ENCODE data around the gene CASP9.
"Not testable (repeated sequence)": the region's sequence is repeated elsewhere in the genome, so short reads cannot be mapped to it uniquely, and the experiment has no call there.

CASP9 gene

GRCh38 chr1:15468145-15468544 lies 55.9 kb downstream of the CASP9 start:
- no peaks in the 10 kb centered on the region for H3K27me3 ChIP-seq (ENCODE audit: insufficient read depth, poor library complexity, severe bottlenecking)
- TF ChIP-seq SPI1 (IDR thresholded peaks at IDR 0.05; ENCODE audit: borderline replicate concordance, low read depth): no peak
- TF ChIP-seq CTCF (IDR thresholded peaks at IDR 0.05; ENCODE audit: insufficient read depth, low read length): no peak
- TF ChIP-seq POLR2AphosphoS5 (IDR thresholded peaks at IDR 0.05; ENCODE audit: low read depth): no peak
- TF ChIP-seq GABPA (IDR thresholded peaks at IDR 0.05; ENCODE audit: low read depth): no peak
- TF ChIP-seq, protein P1, sequence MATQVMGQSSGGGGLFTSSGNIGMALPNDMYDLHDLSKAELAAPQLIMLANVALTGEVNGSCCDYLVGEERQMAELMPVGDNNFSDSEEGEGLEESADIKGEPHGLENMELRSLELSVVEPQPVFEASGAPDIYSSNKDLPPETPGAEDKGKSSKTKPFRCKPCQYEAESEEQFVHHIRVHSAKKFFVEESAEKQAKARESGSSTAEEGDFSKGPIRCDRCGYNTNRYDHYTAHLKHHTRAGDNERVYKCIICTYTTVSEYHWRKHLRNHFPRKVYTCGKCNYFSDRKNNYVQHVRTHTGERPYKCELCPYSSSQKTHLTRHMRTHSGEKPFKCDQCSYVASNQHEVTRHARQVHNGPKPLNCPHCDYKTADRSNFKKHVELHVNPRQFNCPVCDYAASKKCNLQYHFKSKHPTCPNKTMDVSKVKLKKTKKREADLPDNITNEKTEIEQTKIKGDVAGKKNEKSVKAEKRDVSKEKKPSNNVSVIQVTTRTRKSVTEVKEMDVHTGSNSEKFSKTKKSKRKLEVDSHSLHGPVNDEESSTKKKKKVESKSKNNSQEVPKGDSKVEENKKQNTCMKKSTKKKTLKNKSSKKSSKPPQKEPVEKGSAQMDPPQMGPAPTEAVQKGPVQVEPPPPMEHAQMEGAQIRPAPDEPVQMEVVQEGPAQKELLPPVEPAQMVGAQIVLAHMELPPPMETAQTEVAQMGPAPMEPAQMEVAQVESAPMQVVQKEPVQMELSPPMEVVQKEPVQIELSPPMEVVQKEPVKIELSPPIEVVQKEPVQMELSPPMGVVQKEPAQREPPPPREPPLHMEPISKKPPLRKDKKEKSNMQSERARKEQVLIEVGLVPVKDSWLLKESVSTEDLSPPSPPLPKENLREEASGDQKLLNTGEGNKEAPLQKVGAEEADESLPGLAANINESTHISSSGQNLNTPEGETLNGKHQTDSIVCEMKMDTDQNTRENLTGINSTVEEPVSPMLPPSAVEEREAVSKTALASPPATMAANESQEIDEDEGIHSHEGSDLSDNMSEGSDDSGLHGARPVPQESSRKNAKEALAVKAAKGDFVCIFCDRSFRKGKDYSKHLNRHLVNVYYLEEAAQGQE (IDR thresholded peaks at IDR 0.05; ENCODE audit: insufficient replicate concordance, low read depth): no peak
- H3K27ac ChIP-seq (replicated peaks): no peak overlapping the region
- no peak overlapping the region for H3K4me3 ChIP-seq (replicated peaks; ENCODE audit: insufficient read depth, low read length)
- DNase-seq (ENCODE audit: low read depth in 1 of 2, low spot score in 1 of 2): no peak

DNA sequence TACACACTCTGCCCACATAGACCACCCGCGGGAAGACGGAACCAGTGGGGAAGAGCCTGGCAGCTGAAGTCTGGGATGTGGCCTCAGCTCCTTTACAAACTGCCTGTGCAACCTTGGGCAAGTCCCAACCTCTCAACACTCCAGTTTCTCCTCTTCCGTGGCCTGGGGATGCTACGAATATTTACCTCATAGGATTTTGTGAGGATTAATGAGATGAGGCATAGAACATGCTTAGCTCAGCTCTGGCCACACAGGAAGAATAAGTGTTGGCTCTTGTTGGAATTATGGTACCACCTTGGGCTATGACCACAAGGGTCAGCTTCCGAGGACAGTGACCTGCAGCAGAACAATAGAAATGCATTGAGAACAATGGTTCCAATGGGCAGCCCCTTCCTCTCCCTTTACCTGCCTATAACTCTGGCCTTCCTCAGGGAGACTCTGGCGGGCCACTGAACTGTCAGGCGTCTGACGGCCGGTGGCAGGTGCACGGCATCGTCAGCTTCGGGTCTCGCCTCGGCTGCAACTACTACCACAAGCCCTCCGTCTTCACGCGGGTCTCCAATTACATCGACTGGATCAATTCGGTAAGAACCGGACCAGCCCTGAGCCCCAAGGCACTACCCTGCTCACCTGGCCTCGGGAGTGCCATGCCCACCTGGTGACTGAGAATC lies 56.9 kb downstream of the CASP9 start:
- not testable (repeated sequence) for DNase-seq (ENCODE audit: low read depth in 1 of 2, low spot score in 1 of 2); H3K27me3 ChIP-seq (ENCODE audit: insufficient read depth, poor library complexity, severe bottlenecking); H3K27ac ChIP-seq (replicated peaks); H3K4me3 ChIP-seq (replicated peaks; ENCODE audit: insufficient read depth, low read length)

DNA sequence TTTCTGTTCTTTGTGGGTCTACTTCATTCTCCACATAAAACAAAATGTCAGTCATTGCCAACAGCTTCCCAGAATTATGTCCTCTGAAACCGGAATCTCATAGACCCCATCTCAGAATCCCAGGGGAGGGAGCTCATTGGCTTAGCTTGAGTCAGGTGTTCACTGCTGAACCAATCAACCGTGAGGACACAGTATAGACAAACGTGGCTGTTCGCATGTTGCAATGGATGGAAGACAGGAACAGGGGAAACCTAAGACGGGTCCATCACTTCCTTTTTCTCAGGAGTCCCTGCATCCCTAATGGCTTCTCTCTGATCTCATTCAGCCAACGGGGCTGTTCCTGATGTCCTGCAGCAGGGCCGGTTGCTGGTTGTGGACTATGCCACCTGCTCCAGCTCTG lies 58.3 kb downstream of the CASP9 start:
- peak; percentile 37 to 49 for DNase-seq (ENCODE audit: low read depth in 1 of 2, low spot score in 1 of 2)
- Histone ChIP-seq H3K27me3 (ENCODE audit: insufficient read depth, poor library complexity, severe bottlenecking) (no peaks in the 10 kb centered on the region), H3K4me3 (replicated peaks; ENCODE audit: insufficient read depth, low read length) (no peak overlapping the region), H3K27ac (replicated peaks) (no peak overlapping the region)
- TF ChIP-seq SPI1 (IDR thresholded peaks at IDR 0.05; ENCODE audit: borderline replicate concordance, low read depth): peak; percentile 74
- TF ChIP-seq, protein P1 (IDR thresholded peaks at IDR 0.05; ENCODE audit: insufficient replicate concordance, low read depth): no peak

- not testable (repeated sequence) for H3K4me3 ChIP-seq (replicated peaks; ENCODE audit: insufficient read depth, low read length); H3K27ac ChIP-seq (replicated peaks); DNase-seq (ENCODE audit: low read depth in 1 of 2, low spot score in 1 of 2); H3K27me3 ChIP-seq (ENCODE audit: insufficient read depth, poor library complexity, severe bottlenecking)
Observed at GRCh38 chr1:15463926-15464322, 60.1 kb downstream of the CASP9 start.

GRCh38 chr1:15463064-15463800 lies 60.8 kb downstream of the CASP9 start:
- not testable (repeated sequence) for DNase-seq (ENCODE audit: low read depth in 1 of 2, low spot score in 1 of 2); H3K27ac ChIP-seq (replicated peaks); H3K4me3 ChIP-seq (replicated peaks; ENCODE audit: insufficient read depth, low read length); H3K27me3 ChIP-seq (ENCODE audit: insufficient read depth, poor library complexity, severe bottlenecking)

DNA sequence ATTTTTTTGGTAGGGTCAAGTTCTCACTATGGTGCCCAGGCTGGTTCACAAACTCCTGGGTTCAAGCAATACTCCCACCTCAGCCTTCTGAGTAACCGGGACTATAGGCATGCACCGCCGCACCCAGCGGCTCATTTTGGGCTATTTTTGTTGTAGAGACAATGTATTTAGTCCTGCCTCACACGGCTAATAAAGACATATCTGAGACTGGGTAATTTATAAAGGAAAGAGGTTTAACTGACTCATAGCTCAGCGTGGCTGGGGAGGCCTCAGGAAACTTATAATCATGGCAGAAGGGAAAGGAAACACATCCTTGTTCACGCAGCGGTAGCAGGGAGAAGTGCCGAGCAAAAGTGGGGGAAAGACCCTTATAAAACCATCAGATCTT lies 63.3 kb downstream of the CASP9 start:
- TF ChIP-seq POLR2AphosphoS5 (IDR thresholded peaks at IDR 0.05; ENCODE audit: low read depth) (no peak), CTCF (IDR thresholded peaks at IDR 0.05; ENCODE audit: insufficient read depth, low read length) (no peak), GABPA (IDR thresholded peaks at IDR 0.05; ENCODE audit: low read depth) (no peak), SPI1 (IDR thresholded peaks at IDR 0.05; ENCODE audit: borderline replicate concordance, low read depth) (no peak)
- TF ChIP-seq, protein P1 (IDR thresholded peaks at IDR 0.05; ENCODE audit: insufficient replicate concordance, low read depth): no peak
- no peak overlapping the region for H3K27ac ChIP-seq (replicated peaks)
- H3K27me3 ChIP-seq (ENCODE audit: insufficient read depth, poor library complexity, severe bottlenecking): no peaks in the 10 kb centered on the region
- no peak for DNase-seq (ENCODE audit: low read depth in 1 of 2, low spot score in 1 of 2)
- H3K4me3 ChIP-seq (replicated peaks; ENCODE audit: insufficient read depth, low read length): no peak overlapping the region

Measured in HL-60 (cell line).